NOMO-1 (cell line): ENCODE results near the gene RSU1.
A peak's percentile ranks its signal among the peaks of the same experiment; 100 is the strongest.

Source experiments
- DNase-seq, 2 experiments: peaks; one replicate each; lab custom pipeline; 2025; ENCODE audit not compliant: unreplicated experiment in 2 of 2; lab: John Stamatoyannopoulos, UW

Gene RSU1

DNA sequence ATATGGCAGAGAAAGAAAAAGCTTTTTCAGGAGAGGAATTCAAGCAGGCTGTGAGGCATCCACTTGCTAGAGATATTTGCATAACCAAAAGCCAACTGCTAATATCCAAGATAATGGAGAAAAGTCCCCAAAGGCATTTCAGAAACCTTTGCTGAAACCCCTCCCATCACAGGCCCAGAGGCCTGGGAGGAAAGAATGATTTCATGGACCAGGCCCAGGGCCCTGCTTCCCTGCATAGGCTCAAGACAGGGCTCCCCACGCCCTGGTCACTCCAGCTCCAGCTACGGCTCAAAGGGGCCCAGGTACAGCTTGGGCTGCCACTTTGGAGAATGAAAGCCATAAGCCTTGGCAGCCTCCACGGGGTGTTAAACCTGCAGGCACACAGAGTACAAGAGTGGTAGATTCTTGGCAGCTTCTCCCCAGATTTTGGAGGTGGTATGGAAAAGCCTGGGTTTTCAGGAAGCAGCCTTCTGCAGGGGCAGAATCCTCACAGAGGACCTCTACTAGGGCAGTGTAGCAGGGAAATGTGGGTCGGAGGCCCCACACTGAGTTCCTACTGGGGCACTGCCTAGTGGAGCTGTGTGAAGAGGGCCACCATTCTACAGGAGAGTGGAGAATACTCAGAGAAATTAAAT lies 5.6 kb upstream of the RSU1 start:
- no peak for DNase-seq

DNA sequence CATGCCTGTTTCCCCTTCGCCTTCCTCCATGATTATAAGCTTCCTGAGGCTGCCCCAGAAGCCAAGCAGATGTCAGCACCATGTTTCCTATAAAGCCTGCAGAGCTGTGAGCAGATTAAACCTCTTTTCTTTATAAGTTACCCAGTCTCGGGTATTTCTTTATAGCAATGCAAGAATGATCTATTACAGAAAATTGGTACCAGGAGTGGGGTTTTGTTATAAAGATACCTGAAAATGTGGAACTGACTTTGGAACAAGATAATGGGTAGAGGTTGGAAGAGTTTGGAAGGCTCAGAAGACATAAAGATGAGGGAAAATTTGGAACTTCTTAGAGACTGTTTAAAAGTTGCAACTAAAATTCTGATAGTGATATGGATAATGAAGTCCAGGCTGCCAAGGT lies 4.8 kb upstream of the RSU1 start:
- DNase-seq = no peak

DNA sequence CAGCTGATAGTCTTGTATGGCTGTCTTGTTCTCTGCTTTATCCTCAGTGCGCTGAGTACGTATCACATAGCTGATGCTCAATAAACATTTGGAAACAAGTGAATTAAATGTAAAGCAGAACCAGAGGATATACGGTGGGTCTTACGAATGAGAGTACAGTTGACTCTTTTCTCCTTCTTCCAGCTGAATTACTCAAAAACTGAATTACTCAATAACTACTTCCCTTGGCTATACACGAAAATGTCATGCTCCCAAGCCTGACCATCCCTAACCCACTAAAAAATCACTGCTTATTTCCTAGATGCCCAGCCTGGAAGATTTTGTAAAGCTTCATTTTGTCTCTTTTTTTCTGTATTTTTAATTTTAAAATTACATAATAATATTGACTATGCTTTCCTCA lies 3.2 kb upstream of the RSU1 start:
- DNase-seq = peak in 1 of 2 experiments; percentile 32

DNA sequence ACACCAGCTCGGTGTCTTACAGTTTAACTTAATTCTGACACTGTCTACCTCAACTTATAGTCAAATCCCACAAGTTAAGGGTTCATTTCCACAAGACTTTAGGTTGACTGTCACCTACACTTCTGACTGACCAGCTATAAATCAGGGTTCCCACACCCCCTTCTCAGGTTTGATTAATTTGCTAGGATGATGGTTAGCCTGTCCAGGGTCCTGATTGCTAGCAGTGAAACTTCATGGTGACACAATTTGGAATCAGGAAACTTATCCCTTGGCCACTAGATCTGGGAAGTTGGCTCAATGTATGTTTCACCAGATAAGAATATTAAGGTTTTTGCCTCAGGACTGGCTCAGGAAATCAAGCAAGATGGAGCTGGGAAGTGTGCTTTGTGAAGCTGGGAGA lies 2.8 kb upstream of the RSU1 start:
- DNase-seq = no peak

DNA sequence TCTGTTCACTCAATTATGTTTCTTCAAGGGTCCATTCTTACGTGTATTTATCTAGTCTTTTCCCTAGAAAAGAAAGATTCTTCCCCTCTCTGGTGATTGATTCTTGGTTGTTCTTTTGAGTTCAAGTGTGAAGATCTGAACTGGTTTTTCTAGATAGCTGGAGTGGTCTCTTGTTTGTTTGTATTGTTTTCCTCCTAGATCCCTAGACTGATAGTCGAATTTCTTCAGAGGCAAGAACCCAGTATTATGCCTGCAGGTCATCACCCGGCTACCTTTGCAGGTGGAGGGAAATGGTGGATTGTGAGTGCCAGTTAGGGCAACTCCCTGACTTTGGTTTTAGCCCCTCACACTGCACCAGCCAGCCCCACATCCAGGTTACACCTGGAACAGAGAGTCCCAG lies 2.2 kb upstream of the RSU1 start:
- DNase-seq = no peak

DNA sequence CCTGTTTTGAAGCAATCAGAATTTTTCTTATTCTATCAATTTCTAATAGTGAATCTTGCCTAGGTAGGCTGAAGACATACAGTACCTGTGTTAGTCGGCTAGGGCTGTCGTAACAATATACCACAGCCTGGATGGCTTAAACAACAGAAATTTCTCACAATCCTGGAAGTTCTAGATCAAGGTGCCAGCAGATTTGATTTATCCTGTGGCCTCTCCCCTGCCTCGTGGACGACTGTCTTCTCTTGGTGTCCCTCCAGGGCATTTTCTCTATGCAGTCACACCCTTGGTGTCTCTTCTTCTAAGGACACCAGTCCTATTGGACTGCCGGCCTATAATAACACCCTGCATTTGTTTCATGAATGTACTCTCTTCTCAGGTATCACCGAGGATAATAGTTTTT lies 1.8 kb upstream of the RSU1 start:
- no peak for DNase-seq

DNA sequence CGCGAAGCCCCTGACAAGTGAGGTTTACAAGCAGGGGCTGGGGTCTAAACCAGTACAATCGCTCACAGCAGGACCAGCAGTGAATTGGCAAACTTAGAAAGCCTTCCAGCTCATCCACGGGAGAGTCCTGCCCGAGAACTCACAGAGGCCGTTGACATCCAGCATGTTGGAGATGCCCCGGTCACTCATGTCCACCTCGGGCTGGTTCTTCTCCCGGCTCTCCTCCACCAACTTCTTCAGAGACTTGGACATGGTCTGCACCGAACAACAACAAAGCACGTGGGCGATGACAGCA lies 447 bp downstream of the RSU1 start:
- no peak for DNase-seq

DNA sequence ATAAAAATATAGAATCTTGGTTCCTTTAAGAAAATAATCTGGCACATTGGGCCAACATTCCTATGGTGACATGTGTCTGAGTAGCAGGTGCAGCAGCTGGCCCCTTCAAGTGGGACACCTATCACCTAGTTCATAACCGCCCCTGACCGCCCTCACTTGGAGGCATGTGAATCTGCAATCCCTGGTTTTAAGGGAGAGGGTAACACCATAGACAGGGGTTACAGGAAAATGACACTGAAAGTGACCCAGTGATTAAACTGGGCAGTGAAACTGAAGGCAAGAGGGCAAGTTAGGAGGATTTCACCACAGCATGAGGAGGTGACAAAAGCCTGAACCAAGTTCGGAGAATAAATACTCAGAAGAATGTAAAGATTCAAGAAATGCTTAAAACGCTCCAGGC lies 1.1 kb downstream of the RSU1 start:
- DNase-seq = peak in 1 of 2 experiments; percentile 17

DNA sequence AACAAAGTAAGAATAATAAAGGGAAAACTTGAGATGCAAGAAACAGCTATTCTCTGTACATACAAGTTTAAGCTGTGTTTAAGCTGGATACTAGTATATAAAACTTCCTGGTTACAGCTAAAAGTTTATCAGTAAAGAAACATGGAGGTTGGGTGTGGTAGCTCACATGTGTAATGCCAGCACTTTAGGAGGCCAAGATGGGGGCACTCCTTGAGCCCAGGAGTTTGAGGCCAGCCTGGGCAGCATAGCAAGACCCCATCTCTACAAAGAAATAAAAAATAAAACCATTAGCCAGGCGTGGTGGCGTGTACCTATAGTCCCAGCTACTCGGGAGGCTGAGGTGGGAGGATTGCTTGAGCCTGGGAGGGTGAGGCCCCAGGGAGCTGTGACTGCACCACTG lies 3.2 kb downstream of the RSU1 start:
- no peak for DNase-seq

DNA sequence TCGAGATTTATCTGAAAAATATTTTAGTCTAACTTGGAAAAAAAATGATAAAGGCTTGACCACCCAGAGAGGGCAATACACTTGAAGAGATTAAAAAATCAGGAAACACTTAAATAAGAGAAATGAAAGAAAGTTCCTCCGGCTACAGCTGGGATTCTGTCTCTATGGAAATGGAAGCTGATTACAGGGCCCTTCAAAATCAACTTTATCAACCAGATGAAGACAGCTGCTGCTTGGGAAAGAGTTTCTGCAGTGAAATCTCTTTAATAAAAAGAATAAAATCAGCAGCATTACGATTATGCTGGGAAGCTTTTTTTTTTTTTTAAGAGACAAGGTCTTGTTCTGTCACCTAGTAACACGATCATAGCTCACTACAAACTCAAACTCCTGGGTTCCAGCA lies 4.5 kb downstream of the RSU1 start:
- no peak for DNase-seq

DNA sequence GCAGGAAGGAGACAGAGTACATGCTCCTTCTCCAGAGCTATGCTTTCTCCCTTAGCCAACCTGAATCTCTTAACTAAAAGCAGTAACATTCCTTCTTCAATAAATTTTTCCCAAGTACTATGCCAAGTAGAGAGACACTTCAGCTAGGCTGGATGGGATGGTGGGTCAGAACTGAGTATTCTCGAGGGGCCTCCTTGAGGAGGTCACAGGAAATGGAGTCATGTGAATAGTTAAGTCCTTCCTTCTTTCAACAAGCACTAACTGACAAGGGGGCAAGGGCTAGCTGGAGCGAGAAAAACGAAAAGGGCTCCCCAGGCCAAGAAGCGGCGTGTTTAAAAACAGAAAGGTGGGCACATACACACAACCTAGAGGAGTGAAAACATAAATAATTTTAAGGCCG lies 5.5 kb downstream of the RSU1 start:
- DNase-seq = no peak

DNA sequence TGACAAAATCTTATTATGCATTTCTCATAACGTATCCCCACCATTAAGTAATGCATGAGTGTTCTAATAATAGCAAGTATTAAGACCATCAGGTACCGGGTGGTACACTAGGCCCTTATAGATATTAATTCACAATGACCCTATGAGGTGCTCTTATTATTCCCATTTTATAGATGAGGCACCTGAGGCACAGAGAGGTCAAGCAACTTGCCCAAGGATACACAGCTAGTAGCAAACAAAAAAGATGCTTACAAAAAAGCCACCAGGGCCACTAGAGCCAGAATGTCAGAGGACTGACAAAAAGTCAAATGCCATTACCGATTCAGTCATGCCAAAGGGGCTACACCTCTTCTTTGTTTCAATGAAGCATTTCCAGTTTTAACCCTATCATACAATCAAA lies 5.9 kb downstream of the RSU1 start:
- no peak for DNase-seq

DNA sequence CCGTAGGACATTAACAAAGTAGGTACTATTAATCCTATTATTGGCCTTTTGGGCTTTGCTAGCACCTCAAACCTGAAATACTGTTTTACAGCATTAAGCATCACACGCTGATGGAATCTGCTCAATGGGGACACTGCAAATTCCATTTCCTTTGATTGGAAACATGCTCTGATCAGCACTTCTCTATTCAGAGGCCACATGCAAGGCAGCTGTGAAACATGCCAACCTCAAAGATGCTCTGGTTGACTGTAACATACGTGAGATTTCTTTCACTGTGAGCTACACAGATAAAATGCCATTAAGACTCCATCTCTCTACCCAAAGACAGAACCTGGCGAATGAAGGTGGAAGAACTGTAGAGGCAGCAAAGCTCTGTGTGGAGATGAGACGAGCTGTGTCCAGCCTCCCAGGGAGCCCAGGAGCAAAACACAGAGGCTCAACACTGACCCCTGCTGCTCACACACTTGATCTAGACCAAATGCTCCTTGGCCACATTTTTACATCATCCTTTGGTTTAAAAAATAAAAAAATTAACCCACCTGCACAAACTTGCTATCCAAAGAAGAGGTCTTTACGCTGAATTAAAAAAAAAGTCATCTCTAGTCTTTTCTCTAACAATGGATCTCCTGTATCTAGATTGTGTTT lies 8.0 kb downstream of the RSU1 start:
- DNase-seq = peak in 1 of 2 experiments; percentile 21

DNA sequence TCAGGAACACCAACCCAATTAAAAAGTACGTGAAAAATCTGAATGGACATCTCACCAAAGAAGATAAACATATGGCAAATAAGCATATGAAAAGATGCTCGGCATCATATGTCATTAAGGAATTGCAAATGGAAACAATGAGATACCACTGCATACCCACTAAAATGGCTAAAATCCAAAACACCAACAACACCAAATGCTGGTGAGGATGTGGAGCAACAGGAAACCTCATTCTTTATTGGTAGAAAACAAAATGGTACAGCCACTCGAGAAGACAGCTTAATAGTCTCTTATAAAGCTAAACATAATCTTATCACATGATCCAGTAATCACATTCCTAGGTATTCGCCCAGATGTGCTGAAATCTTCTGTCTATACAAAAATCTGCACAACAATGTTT lies 13.1 kb downstream of the RSU1 start:
- no peak for DNase-seq

DNA sequence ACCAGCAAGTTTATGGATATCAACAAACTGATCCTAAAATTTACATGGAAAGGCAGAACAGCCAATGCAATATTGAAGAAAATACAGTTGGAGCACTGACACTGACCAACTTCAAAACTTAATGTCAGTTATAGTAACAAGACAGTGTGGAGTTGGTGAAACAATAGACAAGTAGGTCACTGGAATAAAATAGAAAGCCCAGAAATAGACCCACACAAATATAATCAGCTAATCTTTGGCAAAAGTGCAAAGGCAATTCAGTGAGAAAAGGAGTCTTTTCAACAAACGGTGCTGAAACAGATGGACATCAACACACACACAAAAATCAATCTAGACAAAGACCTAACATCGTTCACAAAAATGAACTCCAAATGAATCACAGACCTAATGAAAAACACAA lies 13.8 kb downstream of the RSU1 start:
- no peak for DNase-seq

DNA sequence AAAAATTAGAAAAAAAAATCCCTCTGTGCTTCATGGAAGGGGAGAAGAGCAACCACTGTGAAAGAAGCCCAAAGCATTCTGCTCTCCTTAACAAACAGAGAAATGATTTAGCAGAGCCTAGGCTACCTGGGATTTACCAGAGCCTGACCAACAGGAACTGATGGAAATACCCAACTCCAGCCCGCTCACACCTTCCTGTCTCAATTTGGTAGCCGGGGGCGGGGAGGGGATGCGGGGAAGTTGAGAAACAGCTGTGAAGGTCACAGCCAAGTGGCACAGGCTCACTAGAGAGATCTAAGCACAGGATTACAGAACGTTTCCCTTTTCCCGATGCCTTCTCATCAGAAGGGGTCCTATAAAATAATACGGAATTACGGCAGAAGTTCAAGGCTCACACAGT lies 17.6 kb downstream of the RSU1 start:
- no peak for DNase-seq

DNA sequence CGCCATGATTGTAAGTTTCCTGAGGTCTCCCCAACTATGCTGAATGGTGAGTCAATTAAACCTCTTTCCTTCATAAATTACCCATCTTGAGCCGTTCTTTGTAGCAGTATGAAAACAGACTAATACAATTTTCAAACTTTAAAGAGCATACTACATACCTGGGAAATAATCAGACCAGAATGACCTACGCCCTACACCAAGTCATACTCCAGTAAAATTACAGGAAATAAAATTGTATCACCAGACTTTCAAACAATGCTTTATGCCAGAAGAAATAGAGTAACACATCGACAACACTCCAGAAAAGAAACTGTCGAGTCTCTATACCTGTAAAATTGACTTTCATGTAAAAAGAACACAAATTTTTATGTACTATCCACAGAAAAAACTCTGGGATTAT lies 18.7 kb downstream of the RSU1 start:
- no peak for DNase-seq

DNA sequence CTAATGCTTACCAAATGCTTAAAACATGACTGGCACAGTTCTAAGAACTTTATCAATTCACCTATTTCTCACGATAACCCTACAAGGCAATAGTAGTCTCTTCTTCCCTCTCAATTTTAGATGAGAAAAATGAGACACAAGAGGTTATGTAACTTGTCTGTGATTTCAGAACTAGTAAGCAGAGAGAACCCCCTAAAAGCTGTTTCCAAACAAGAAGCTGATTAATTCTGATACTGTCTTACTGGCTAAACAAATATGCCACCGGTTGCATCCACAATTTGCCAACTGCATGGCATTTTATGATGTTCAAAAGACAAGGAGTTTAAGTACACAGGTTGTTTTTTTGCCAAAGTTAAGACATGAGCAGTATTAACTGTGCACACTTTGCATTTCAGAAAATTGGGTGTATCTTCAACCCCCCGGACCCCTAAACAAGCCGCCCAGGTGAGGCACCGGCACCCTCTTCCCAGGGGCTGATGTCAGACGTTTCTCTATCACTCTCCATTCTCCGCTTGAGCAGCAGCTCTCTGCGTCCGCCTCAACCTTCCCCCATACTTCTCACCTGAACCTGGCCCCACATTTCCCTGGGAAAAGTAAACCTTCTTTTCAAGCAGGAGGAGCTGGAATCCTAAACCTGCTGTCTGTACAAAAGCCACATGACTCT lies 21.7 kb downstream of the RSU1 start:
- no peak for DNase-seq

DNA sequence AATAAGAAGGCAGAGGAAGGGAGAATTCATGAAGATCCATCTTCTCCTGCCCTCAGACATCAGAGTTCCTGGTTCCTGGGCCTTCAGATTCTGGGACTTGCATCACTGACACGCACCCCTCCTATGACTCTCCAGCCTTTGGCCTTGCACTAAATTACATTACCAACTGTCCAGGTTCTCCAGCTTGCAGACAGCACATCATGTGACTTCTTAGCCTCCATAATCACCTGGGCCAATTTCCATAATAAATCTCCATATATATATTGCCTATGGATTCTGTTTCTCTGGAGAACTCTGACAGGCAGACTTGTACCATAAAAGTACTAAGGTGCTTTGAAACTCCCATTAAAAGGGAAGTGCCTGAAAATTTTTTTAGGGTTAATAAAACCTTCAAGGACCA lies 23.2 kb downstream of the RSU1 start:
- DNase-seq = no peak

DNA sequence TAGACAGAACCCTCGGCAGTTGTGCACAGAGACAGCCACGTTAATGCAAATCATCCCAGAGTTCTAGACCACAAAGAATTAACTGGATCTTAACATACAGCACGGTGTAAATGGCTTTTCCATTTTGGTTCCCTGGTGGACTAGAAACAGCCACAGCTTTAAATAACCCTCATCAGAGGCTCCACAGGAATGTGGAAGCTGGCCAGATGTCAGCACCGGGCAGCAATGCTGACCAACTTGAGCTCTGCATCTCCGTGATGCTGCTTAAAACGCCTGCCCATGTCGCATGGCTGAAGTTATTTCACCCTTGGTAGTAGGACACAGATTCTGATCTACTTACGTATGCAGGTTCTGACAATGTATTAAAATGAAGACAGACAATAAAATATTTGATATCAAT lies 24.5 kb downstream of the RSU1 start:
- no peak for DNase-seq

DNA sequence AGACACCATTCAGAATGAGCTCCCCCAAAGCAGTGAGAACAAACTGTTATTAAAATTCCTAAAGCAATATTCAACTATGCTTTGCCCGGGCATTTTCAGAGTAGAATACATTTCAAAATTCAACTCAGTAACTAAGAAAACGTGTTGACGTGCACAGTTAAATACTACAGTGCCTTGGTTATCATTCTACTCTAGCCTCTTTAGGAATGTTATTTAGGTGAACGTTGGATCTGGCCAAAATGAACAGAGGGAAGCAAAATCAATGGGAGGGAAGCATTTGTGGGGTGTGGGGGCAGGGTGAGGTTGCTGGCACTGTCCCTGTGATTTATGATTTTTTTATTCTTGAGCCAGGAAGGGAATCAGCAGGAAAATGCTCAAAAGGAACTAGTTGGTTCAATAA lies 27.5 kb downstream of the RSU1 start:
- no peak for DNase-seq

DNA sequence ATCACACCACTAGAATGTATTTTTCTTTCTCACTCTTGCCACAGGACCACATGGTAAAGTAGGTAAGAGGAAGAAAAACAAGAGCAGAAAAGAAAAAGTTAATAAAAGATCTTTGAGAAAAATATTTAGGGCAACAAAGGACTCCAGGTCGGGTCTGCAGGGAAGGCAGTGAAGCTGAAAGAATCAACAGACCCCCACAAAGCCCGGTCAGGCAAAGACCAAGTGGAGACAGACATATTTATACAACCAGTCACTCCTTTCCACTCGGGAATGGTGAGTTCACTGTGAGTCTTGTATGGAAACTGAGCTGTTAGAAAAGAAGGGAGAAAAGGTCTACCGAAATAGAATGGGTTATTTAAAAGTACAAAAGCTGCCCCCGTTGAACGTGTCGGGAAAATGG lies 28.0 kb downstream of the RSU1 start:
- DNase-seq = no peak

DNA sequence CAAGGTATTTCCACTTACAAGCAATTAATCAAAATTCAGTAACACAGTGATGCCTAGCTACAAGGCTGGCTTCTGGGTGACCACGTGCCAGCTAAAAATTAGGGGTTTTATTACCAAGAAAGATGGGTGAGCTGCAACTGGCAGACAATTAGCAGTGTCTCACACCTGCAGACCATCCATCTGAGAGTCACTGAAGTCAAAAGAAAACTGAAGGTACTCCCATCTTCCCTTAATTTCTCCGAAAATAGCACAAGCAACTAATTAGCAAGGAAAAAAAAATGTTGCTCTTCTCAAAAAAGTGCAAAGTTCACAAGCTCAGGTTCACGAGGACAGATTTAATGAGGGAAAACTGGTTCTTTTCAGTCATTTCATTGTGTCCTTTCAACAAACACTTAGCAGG lies 28.4 kb downstream of the RSU1 start:
- DNase-seq = no peak
